ENCODE results near the gene PTTG1IP.

DNA sequence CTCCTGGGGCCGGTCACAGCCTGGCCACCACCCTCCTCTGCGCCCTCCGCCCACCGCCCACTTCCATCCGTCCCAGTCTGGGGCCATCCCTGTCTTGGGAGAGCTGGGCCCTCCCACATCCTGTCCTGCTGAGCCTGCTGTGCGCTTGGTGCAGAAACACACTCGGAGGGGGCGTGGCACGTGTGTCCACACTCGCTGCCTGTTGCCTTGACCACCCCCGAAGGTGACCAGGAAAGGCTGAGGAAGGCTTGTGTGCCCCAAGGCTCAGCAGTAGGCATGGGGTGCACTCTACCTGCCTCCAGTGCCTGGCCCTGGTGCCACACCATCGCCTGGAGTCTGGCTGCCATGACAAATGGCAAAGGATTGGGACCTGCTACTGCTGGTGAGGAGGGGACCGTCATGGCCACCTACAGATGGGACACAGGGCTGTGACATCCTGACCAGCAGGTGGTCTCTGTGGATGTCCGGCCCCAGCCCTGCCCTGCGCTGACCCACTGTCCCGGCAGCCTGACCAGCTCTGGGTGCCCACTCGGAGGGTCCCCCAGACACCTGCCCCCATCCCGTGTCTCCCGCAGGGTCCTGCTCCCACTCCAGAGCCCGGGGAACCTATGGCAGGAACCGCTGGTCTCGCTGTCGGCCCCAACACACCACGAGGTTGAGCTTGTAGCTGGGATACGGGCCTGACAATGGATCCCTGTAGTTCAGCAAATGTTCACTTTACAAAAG, 23.2 kb upstream of the PTTG1IP start:
- no peak for TF ChIP-seq POLR2AphosphoS5 (IDR thresholded peaks at IDR 0.05)
- TF ChIP-seq POLR2A (IDR thresholded peaks at IDR 0.05) = no peak
- TF ChIP-seq, protein P1, sequence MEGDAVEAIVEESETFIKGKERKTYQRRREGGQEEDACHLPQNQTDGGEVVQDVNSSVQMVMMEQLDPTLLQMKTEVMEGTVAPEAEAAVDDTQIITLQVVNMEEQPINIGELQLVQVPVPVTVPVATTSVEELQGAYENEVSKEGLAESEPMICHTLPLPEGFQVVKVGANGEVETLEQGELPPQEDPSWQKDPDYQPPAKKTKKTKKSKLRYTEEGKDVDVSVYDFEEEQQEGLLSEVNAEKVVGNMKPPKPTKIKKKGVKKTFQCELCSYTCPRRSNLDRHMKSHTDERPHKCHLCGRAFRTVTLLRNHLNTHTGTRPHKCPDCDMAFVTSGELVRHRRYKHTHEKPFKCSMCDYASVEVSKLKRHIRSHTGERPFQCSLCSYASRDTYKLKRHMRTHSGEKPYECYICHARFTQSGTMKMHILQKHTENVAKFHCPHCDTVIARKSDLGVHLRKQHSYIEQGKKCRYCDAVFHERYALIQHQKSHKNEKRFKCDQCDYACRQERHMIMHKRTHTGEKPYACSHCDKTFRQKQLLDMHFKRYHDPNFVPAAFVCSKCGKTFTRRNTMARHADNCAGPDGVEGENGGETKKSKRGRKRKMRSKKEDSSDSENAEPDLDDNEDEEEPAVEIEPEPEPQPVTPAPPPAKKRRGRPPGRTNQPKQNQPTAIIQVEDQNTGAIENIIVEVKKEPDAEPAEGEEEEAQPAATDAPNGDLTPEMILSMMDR (IDR thresholded peaks at IDR 0.05) = no peak
- TF ChIP-seq EP300 (IDR thresholded peaks at IDR 0.05; ENCODE audit: low read depth) = no peak

Data from transverse colon (tissue), 4 donors.